Mesothelial cell of epicardium (in vitro differentiated cells): ENCODE data around the gene NSRP1. TPM values are rescaled to one million over a fixed set of nuclear protein-coding genes. Genes with fewer than 3 reads are reported as not detected.

Experiments
- DNase-seq, 2 experiments: peaks; one replicate each; pipeline ENCODE4 v3.0.0; 2021; ENCODE audit warnings: low spot score in 2 of 2; ENCODE audit not compliant: unreplicated experiment in 2 of 2
- H3K27ac Mint-ChIP-seq: 2 replicates; pipeline ENCODE4 v1.8.0; 2021; ENCODE audit warnings: mixed read lengths
- H3K27me3 Mint-ChIP-seq: 2 replicates; pipeline ENCODE4 v1.8.0; 2021; ENCODE audit warnings: low read depth, mixed read lengths
- H3K36me3 Mint-ChIP-seq: 2 replicates; pipeline ENCODE4 v1.8.0; 2021; ENCODE audit warnings: mixed read lengths
- H3K4me1 Mint-ChIP-seq: 2 replicates; pipeline ENCODE4 v1.8.0; 2021; ENCODE audit warnings: mixed read lengths
- H3K4me3 Mint-ChIP-seq: 2 replicates; pipeline ENCODE4 v1.8.0; 2021; ENCODE audit warnings: mild to moderate bottlenecking, moderate library complexity, mixed read lengths
- H3K9me3 Mint-ChIP-seq: 2 replicates; pipeline ENCODE4 v1.8.0; 2021; ENCODE audit warnings: mixed read lengths
- total RNA-seq: library from RNA; stranded (reverse); gene quantifications from 3 replicates; pipeline ENCODE4 v1.2.1, GENCODE V29; 2021
- TF ChIP-seq, protein P1 (sequence below): fragments of 200-600 bp; sonication (generic); IDR thresholded peaks from one replicate; pipeline ENCODE4 v1.5.0; 2021; ENCODE audit warnings: antibody characterized with exemption; ENCODE audit not compliant: unreplicated experiment

Gene NSRP1
- total RNA-seq, 1 donor from 2014 or later, result 32.7 TPM

DNA sequence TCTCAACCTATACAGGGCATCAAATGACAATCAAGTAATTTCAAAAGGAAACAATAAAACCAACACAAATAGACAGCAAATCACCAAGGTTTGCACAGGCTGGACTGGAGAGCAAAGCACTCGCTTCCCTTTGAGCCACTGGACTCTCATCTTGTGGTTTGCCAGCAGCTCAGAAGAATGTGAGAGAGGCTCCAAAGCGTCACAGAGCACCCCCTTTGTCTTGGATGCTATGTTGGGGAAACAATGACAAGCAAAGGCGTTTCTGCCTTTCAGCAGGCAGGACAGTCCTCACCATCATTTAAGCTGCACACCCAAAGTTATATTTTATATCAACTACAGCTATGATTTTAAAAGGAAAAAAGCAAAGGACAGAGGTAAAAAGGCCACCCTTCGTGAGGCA lies 105.6 kb downstream of the NSRP1 start:
- Mint-ChIP-seq H3K4me3 (no peak overlapping the region), H3K27ac (no peak overlapping the region), H3K36me3 (no peaks in the 10 kb centered on the region), H3K27me3 (peaks cover 1% of the 10 kb centered on the region), H3K4me1 (peaks cover 8% of the 10 kb centered on the region), H3K9me3 (no peaks in the 10 kb centered on the region)
- TF ChIP-seq, protein P1, sequence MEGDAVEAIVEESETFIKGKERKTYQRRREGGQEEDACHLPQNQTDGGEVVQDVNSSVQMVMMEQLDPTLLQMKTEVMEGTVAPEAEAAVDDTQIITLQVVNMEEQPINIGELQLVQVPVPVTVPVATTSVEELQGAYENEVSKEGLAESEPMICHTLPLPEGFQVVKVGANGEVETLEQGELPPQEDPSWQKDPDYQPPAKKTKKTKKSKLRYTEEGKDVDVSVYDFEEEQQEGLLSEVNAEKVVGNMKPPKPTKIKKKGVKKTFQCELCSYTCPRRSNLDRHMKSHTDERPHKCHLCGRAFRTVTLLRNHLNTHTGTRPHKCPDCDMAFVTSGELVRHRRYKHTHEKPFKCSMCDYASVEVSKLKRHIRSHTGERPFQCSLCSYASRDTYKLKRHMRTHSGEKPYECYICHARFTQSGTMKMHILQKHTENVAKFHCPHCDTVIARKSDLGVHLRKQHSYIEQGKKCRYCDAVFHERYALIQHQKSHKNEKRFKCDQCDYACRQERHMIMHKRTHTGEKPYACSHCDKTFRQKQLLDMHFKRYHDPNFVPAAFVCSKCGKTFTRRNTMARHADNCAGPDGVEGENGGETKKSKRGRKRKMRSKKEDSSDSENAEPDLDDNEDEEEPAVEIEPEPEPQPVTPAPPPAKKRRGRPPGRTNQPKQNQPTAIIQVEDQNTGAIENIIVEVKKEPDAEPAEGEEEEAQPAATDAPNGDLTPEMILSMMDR, result no peak
- no peak for DNase-seq

- peaks cover 1% of the 10 kb centered on the region for H3K27me3 Mint-ChIP-seq
- TF ChIP-seq, protein P1, result no peak
- peaks cover 8% of the 10 kb centered on the region for H3K4me1 Mint-ChIP-seq
- no peak for DNase-seq
- no peak overlapping the region for H3K4me3 Mint-ChIP-seq
- H3K27ac Mint-ChIP-seq, result no peak overlapping the region
- H3K9me3 Mint-ChIP-seq, result no peaks in the 10 kb centered on the region
- H3K36me3 Mint-ChIP-seq, result no peaks in the 10 kb centered on the region
Measured at GRCh38 chr17:30222721-30223175, 106.1 kb downstream of the NSRP1 start.

- Mint-ChIP-seq H3K4me3 (no peak overlapping the region), H3K36me3 (no peaks in the 10 kb centered on the region), H3K27ac (no peak overlapping the region), H3K9me3 (no peaks in the 10 kb centered on the region), H3K4me1 (peaks cover 8% of the 10 kb centered on the region), H3K27me3 (peaks cover 9% of the 10 kb centered on the region)
- DNase-seq, result no peak
- TF ChIP-seq, protein P1, result no peak
Measured at GRCh38 chr17:30224419-30224960, 107.9 kb downstream of the NSRP1 start.

DNA sequence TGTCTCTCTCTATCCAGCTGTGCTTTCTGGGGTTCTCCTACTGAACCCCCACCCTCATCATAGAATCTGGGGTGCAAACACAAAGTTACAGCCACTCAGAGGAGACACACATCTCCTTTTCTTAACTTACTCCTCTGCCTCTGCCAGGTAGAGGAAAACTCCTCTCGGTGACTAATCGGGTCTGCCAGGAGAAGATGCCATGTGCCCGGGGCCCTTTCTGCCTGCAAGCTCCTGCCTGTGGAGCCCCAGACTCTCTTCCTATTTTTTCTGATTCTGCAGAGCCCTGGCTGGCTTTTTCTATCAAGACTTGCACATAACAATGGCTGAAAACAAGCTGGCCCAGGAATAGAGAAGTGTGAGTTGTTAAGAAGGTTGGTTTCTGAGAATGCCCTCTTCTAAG lies 108.5 kb downstream of the NSRP1 start:
- Mint-ChIP-seq H3K27me3 (peaks cover 13% of the 10 kb centered on the region), H3K36me3 (no peaks in the 10 kb centered on the region), H3K9me3 (no peaks in the 10 kb centered on the region), H3K27ac (no peak overlapping the region), H3K4me1 (peaks cover 8% of the 10 kb centered on the region), H3K4me3 (no peak overlapping the region)
- TF ChIP-seq, protein P1, result no peak
- DNase-seq, result no peak

DNA sequence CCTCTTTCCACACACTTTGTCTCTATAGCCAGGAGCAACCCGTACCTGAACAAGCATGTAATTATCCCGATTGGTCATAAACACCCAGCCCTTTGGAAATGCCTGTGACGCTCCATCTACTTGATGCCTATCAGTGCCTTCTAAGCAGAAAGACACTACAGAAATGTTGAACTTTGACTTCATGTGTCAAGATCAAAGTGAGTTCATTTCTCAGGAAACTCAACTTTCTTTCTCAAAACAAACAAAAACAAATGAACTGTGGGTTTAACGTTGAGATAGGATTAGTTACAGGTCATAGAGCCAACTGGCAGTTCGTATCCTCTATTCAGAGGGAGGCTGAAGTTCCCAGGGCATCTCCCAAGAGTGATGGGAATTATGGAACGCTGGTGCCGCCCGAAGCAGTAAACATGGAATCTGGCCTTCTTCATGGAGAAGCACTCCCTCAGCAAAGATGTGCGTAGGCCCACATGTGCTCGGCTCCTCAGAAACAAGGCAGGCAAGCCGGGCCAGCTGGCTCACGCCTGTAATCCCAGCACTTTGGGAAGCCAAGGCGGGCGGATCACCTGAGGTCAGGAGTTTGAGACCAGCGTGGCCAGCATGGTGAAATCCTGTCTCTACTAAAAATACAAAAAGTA lies 109.4 kb downstream of the NSRP1 start:
- Mint-ChIP-seq H3K27ac (no peak overlapping the region), H3K36me3 (no peaks in the 10 kb centered on the region)
- TF ChIP-seq, protein P1, result no peak

More for the DNA sequence above, 109.4 kb downstream of the NSRP1 start:
- H3K9me3 Mint-ChIP-seq, result no peaks in the 10 kb centered on the region
- no peak overlapping the region for H3K4me3 Mint-ChIP-seq
- H3K27me3 Mint-ChIP-seq, result peaks cover 22% of the 10 kb centered on the region
- DNase-seq, result no peak
- H3K4me1 Mint-ChIP-seq, result peaks cover 8% of the 10 kb centered on the region
